H9 (cell line): Measurements from ENCODE around the gene TAOK1. TPM values are rescaled to one million over a fixed set of nuclear protein-coding genes. Genes with fewer than 3 reads are reported as not detected.

Source experiments
- DNase-seq: peaks from one replicate; pipeline ENCODE4 v3.0.0-alpha.2; 2017
- H2AFZ ChIP-seq: one replicate; pipeline ENCODE4 v1.6.1; 2013; ENCODE audit warnings: mild to moderate bottlenecking, low read length, control low read depth, moderate library complexity
- H2AK5ac ChIP-seq: 2 replicates; pipeline ENCODE4 v1.6.1; 2013; ENCODE audit warnings: low read length, control low read depth, mixed read lengths; ENCODE audit not compliant: insufficient read length
- H2BK120ac ChIP-seq: one replicate; pipeline ENCODE4 v1.6.1; 2013; ENCODE audit warnings: low read depth, mild to moderate bottlenecking, low read length, control low read depth, inconsistent platforms; ENCODE audit not compliant: poor library complexity, severe bottlenecking
- H2BK12ac ChIP-seq: 2 replicates; pipeline ENCODE4 v1.6.1; 2013; ENCODE audit warnings: low read length, control low read depth, mixed read lengths, low read depth; ENCODE audit not compliant: insufficient read length
- H2BK15ac ChIP-seq: 2 replicates; pipeline ENCODE4 v1.6.1; 2013; ENCODE audit warnings: low read depth, low read length, control low read depth
- H2BK20ac ChIP-seq: one replicate; pipeline ENCODE4 v1.6.1; 2013; ENCODE audit warnings: low read depth, mild to moderate bottlenecking, low read length, control low read depth, inconsistent platforms; ENCODE audit not compliant: poor library complexity, severe bottlenecking
- H2BK5ac ChIP-seq: 2 replicates; pipeline ENCODE4 v1.6.1; 2013; ENCODE audit warnings: low read length, control low read depth, mixed read lengths; ENCODE audit not compliant: insufficient read length
- H3K14ac ChIP-seq: 2 replicates; pipeline ENCODE4 v1.6.1; 2013; ENCODE audit warnings: low read length, control low read depth; ENCODE audit not compliant: insufficient read depth
- H3K18ac ChIP-seq: 2 replicates; pipeline ENCODE4 v1.6.1; 2013; ENCODE audit warnings: low read depth, mild to moderate bottlenecking, mixed read lengths, low read length, control low read depth; ENCODE audit not compliant: insufficient read length
- H3K23ac ChIP-seq: 2 replicates; pipeline ENCODE4 v1.6.1; 2013; ENCODE audit warnings: low read length, control low read depth, mixed read lengths, low read depth; ENCODE audit not compliant: insufficient read length
- H3K23me2 ChIP-seq: 2 replicates; pipeline ENCODE4 v1.6.1; 2013; ENCODE audit warnings: low read depth, mild to moderate bottlenecking, mixed read lengths, low read length, control low read depth; ENCODE audit not compliant: insufficient read length, poor library complexity, severe bottlenecking
- H3K27ac ChIP-seq: 2 replicates; pipeline ENCODE4 v1.5.1; 2013; ENCODE audit warnings: low read length, control low read depth, mixed read lengths, low read depth; ENCODE audit not compliant: insufficient read length
- H3K27me3 ChIP-seq: 2 replicates; pipeline ENCODE4 v1.6.1; 2013; ENCODE audit warnings: low read length, control low read depth, inconsistent platforms; ENCODE audit not compliant: insufficient read depth
- H3K4ac ChIP-seq: 2 replicates; pipeline ENCODE4 v1.6.1; 2013; ENCODE audit warnings: low read depth, mild to moderate bottlenecking, control low read depth, inconsistent platforms, low read length, moderate library complexity
- H3K4me1 ChIP-seq: 2 replicates; pipeline ENCODE4 v1.6.1; 2013; ENCODE audit warnings: low read length, control low read depth, inconsistent platforms; ENCODE audit not compliant: insufficient read depth
- H3K4me2 ChIP-seq: 2 replicates; pipeline ENCODE4 v1.6.1; 2013; ENCODE audit warnings: low read length, control low read depth, mixed read lengths; ENCODE audit not compliant: insufficient read length, insufficient read depth
- H3K56ac ChIP-seq: 2 replicates; pipeline ENCODE4 v1.6.1; 2013; ENCODE audit warnings: low read depth, mild to moderate bottlenecking, mixed read lengths, low read length, control low read depth; ENCODE audit not compliant: insufficient read length
- H3K79me1 ChIP-seq: 2 replicates; pipeline ENCODE4 v1.6.1; 2013; ENCODE audit warnings: low read depth, mild to moderate bottlenecking, moderate library complexity, low read length, control low read depth, inconsistent platforms; ENCODE audit not compliant: insufficient read depth, poor library complexity, severe bottlenecking
- H3K79me2 ChIP-seq: 2 replicates; pipeline ENCODE4 v1.6.1; 2013; ENCODE audit warnings: low read length, control low read depth, inconsistent platforms; ENCODE audit not compliant: insufficient read depth
- H3K9ac ChIP-seq: 2 replicates; pipeline ENCODE4 v1.6.1; 2013; ENCODE audit warnings: low read length, control low read depth, mixed read lengths; ENCODE audit not compliant: insufficient read length; ENCODE audit errors: extremely low read depth
- H3K9me3 ChIP-seq: one replicate; pipeline ENCODE4 v1.6.1; 2013; ENCODE audit warnings: low read depth, low read length, inconsistent platforms; ENCODE audit not compliant: control insufficient read depth
- H3T11ph ChIP-seq: one replicate; pipeline ENCODE4 v1.6.1; 2013; ENCODE audit warnings: mild to moderate bottlenecking, low read length, control low read depth, inconsistent platforms
- H4K20me1 ChIP-seq: one replicate; pipeline ENCODE4 v1.6.1; 2013; ENCODE audit not compliant: control insufficient read depth, insufficient read length, insufficient read depth
- H4K5ac ChIP-seq: 2 replicates; pipeline ENCODE4 v1.6.1; 2013; ENCODE audit warnings: low read depth, mild to moderate bottlenecking, mixed read lengths, low read length, control low read depth; ENCODE audit not compliant: insufficient read length
- H4K8ac ChIP-seq: replicated peaks from 2 replicates; pipeline ENCODE4 v1.6.1; 2013; ENCODE audit warnings: low read length, control low read depth, mixed read lengths, low read depth; ENCODE audit not compliant: insufficient read length
- H4K91ac ChIP-seq: 2 replicates; pipeline ENCODE4 v1.6.1; 2013; ENCODE audit warnings: low read depth, mild to moderate bottlenecking, moderate library complexity, mixed read lengths, low read length, control low read depth; ENCODE audit not compliant: insufficient read length
- H3K27ac Mint-ChIP-seq, 3 experiments: 2 replicates in 2 of 3; 3 replicates in 1 of 3; pipeline ENCODE4 v1.8.0; 2020 to 2021; ENCODE audit warnings: mixed read lengths in 3 of 3, mild to moderate bottlenecking in 1 of 3, moderate library complexity in 1 of 3
- H3K27me3 Mint-ChIP-seq: 2 replicates; pipeline ENCODE4 v1.8.0; 2021; ENCODE audit warnings: low read depth, mild to moderate bottlenecking, moderate library complexity, mixed read lengths
- H3K36me3 Mint-ChIP-seq, 3 experiments: 2 replicates in 2 of 3; 3 replicates in 1 of 3; pipeline ENCODE4 v1.8.0; 2020 to 2021; ENCODE audit warnings: low read depth in 3 of 3, mixed read lengths in 3 of 3; ENCODE audit not compliant: insufficient read depth in 1 of 3
- H3K4me1 Mint-ChIP-seq, 2 experiments: 2 replicates each; pipeline ENCODE4 v1.8.0; 2020; ENCODE audit warnings: mixed read lengths in 2 of 2
- H3K4me3 Mint-ChIP-seq, 2 experiments: 2 replicates in 1 of 2; 3 replicates in 1 of 2; pipeline ENCODE4 v1.8.0; 2020 to 2021; ENCODE audit warnings: mild to moderate bottlenecking in 2 of 2, mixed read lengths in 2 of 2, moderate library complexity in 1 of 2
- H3K9me3 Mint-ChIP-seq, 2 experiments: 2 replicates in 1 of 2; 3 replicates in 1 of 2; pipeline ENCODE4 v1.8.0; 2020; ENCODE audit warnings: mild to moderate bottlenecking in 2 of 2, mixed read lengths in 2 of 2, moderate library complexity in 1 of 2
- WGBS: extraction: QIAGEN DNeasy Blood & Tissue Kit; methylation state at CpG from one replicate; pipeline ENCODE4 v1.1.7; 2013; ENCODE audit warnings: missing lambda C conversion rate, low lambda C conversion rate, mixed read lengths; ENCODE audit not compliant: insufficient read length; ENCODE audit errors: extremely low coverage; 5-methylcytosine and 5-hydroxymethylcytosine counted together
- total RNA-seq: library from RNA; stranded (reverse); gene quantifications from 2 replicates; pipeline ENCODE4 v1.2.1, GENCODE V29; 2021
- TF ChIP-seq, protein P1 (sequence below): fragments of 200-600 bp; sonication (generic); conservative IDR thresholded peaks from 3 replicates; pipeline ENCODE4 v1.8.0; 2021; ENCODE audit warnings: antibody characterized with exemption, mild to moderate bottlenecking

Gene TAOK1
- total RNA-seq, 1 experiment from 2014 or later: 93.0 TPM

DNA sequence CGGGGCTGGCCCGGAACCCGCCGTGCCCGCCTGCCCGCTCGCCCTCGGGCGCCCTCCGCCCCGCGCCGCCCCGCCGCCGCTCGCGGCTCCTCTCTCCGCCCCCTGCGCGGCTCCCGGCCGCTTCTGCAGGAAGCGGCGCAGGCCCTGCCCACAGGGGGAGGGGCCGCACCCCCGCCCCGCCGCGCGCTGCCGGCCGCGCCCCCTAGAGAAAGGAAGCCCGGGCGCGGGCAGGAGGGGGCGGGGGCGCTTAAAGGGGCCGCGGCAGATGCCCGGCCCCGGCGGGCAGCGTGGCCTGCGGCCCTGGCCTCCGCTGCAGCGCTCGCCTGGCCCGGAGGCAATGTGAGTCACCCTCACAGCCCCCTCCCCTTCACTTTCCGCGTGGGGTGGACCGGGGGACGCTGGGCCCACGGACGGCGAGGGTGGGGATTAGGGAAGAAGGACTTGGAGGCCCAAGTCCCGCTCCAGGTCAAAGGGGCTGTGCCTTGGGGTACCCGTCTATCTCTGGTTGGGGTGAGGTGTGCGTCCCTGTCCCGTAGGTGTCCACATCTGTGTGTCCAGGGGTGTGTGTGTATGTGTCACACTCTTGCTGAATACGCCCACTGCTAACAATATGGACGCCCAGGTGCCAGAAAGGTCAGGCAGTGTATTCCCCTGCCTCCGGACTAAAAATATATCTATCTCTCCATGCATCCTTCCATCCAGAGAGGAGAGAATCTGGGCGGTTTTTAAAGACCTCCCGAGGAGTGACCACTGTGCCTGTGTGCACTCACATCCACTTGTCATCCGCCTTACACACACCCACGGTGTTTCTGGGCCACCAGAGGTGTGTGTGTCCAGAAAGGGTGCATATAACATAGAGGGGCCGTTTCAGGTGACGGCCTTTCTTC is 199.6 kb downstream of the TAOK1 start, which contains the start of gene GIT1:
GIT1 (minus strand) TSS at position 125 of the 887 bp plus-strand sequence. CDS start 270 bp downstream, outside the sequence.
- H3K4me2 ChIP-seq: peak within 1 kb of the TSS; percentile 76
- H3K79me1 ChIP-seq: peaks cover 4% of the 10 kb centered on the region
- H3T11ph ChIP-seq: no peak within 1 kb of the TSS
- Mint-ChIP-seq H3K4me3 (peak within 1 kb of the TSS; percentile 81 to 90), H3K27me3 (peaks cover 5% of the 10 kb centered on the region), H3K4me1 (peaks cover 47 to 62% of the 10 kb centered on the region in 2 experiments), H3K36me3 (peaks cover 0 to 1% (median 0%) of the 10 kb centered on the region in 3 experiments; a peak in 1 of 7 replicates), H3K27ac (no peak within 1 kb of the TSS), H3K9me3 (no peaks in the 10 kb centered on the region)
- no peak within 1 kb of the TSS for H3K23ac ChIP-seq
- H2BK20ac ChIP-seq: no peak within 1 kb of the TSS
- no peak within 1 kb of the TSS for H2AFZ ChIP-seq
- no peak within 1 kb of the TSS for H2BK120ac ChIP-seq
- no peak within 1 kb of the TSS for H3K14ac ChIP-seq
- H3K9me3 ChIP-seq: no peaks in the 10 kb centered on the region
- H4K91ac ChIP-seq: no peak within 1 kb of the TSS
- H2AK5ac ChIP-seq: no peak within 1 kb of the TSS
- H2BK5ac ChIP-seq: no peak within 1 kb of the TSS
- H4K20me1 ChIP-seq: no peaks in the 10 kb centered on the region
- H3K4ac ChIP-seq: no peak within 1 kb of the TSS
- WGBS: no CpG with 5 or more reads among the region's 70 CpGs
- no peak within 1 kb of the TSS for H2BK15ac ChIP-seq
- TF ChIP-seq, protein P1, sequence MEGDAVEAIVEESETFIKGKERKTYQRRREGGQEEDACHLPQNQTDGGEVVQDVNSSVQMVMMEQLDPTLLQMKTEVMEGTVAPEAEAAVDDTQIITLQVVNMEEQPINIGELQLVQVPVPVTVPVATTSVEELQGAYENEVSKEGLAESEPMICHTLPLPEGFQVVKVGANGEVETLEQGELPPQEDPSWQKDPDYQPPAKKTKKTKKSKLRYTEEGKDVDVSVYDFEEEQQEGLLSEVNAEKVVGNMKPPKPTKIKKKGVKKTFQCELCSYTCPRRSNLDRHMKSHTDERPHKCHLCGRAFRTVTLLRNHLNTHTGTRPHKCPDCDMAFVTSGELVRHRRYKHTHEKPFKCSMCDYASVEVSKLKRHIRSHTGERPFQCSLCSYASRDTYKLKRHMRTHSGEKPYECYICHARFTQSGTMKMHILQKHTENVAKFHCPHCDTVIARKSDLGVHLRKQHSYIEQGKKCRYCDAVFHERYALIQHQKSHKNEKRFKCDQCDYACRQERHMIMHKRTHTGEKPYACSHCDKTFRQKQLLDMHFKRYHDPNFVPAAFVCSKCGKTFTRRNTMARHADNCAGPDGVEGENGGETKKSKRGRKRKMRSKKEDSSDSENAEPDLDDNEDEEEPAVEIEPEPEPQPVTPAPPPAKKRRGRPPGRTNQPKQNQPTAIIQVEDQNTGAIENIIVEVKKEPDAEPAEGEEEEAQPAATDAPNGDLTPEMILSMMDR: no peak
- H4K8ac ChIP-seq: no peak within 1 kb of the TSS
- H3K23me2 ChIP-seq: peaks cover 37% of the 10 kb centered on the region
- H3K27me3 ChIP-seq: no peaks in the 10 kb centered on the region
- DNase-seq: peak; percentile 87
- no peak within 1 kb of the TSS for H3K18ac ChIP-seq
- H3K27ac ChIP-seq: no peak within 1 kb of the TSS
- H2BK12ac ChIP-seq: no peak within 1 kb of the TSS
- H3K56ac ChIP-seq: no peak within 1 kb of the TSS
- no peak within 1 kb of the TSS for H4K5ac ChIP-seq
- H3K79me2 ChIP-seq: peaks cover 23% of the 10 kb centered on the region; the same call in 1 of the 2 replicates
- peak within 1 kb of the TSS; percentile 0 for H3K9ac ChIP-seq
- peaks cover 12% of the 10 kb centered on the region; the same call in 1 of the 2 replicates for H3K4me1 ChIP-seq
